CD4-positive, alpha-beta T cell treated with Interleukin-4 for 1 hour (primary cell): ENCODE measurements around the gene LDLRAD4.

Experiments
- DNase-seq, 2 donors: peaks; one replicate each; pipeline ENCODE4 v3.0.0-alpha.2; 2020 to 2022

The LDLRAD4 gene

GRCh38 chr18:13585379-13586153 lies 367.0 kb downstream of the LDLRAD4 start:
- no peak for DNase-seq

GRCh38 chr18:13587001-13587400 lies 368.4 kb downstream of the LDLRAD4 start:
- no peak for DNase-seq

- no peak for DNase-seq
These were observed 368.9 kb downstream of the LDLRAD4 start for GRCh38 chr18:13587477-13587876.

GRCh38 chr18:13587937-13588336 lies 369.4 kb downstream of the LDLRAD4 start:
- DNase-seq, result no peak

GRCh38 chr18:13589316-13589715 lies 370.8 kb downstream of the LDLRAD4 start:
- no peak for DNase-seq

- no peak for DNase-seq
These were observed 371.4 kb downstream of the LDLRAD4 start for GRCh38 chr18:13589943-13590342.

- no peak for DNase-seq
These were observed 373.7 kb downstream of the LDLRAD4 start for GRCh38 chr18:13592246-13592645.

GRCh38 chr18:13594551-13594950 lies 376.0 kb downstream of the LDLRAD4 start:
- no peak for DNase-seq

GRCh38 chr18:13597068-13597467 lies 378.5 kb downstream of the LDLRAD4 start:
- no peak for DNase-seq

- no peak for DNase-seq
These were observed 380.0 kb downstream of the LDLRAD4 start for GRCh38 chr18:13598591-13598990.

GRCh38 chr18:13599031-13599430 lies 380.5 kb downstream of the LDLRAD4 start:
- no peak for DNase-seq

- no peak for DNase-seq
These were observed 384.9 kb downstream of the LDLRAD4 start for GRCh38 chr18:13603304-13604019.

- no peak for DNase-seq
These were observed 386.2 kb downstream of the LDLRAD4 start for GRCh38 chr18:13604786-13605185.

- DNase-seq, result no peak
These were observed 386.9 kb downstream of the LDLRAD4 start for GRCh38 chr18:13605477-13605876.

GRCh38 chr18:13605901-13606300 lies 387.3 kb downstream of the LDLRAD4 start:
- no peak for DNase-seq

GRCh38 chr18:13606604-13607254 lies 388.2 kb downstream of the LDLRAD4 start:
- no peak for DNase-seq

- peak in 1 of 2 donors; percentile 48 for DNase-seq
These were observed 389.5 kb downstream of the LDLRAD4 start for GRCh38 chr18:13608024-13608562.

GRCh38 chr18:13608791-13609532 lies 390.4 kb downstream of the LDLRAD4 start:
- DNase-seq, result peak; percentile 39 to 48

- DNase-seq, result no peak
These were observed 392.1 kb downstream of the LDLRAD4 start for GRCh38 chr18:13610555-13611141.

GRCh38 chr18:13611142-13611600 lies 392.6 kb downstream of the LDLRAD4 start:
- DNase-seq, result peak; percentile 63 to 86

- DNase-seq, result peak in 1 of 2 donors; percentile 31
These were observed 393.1 kb downstream of the LDLRAD4 start for GRCh38 chr18:13611601-13612195.
